Cardiac muscle cell (in vitro differentiated cells and primary cell): Measurements from ENCODE around the gene METAP2. TPM values are rescaled to one million over a fixed set of nuclear protein-coding genes. Genes with fewer than 3 reads are reported as not detected.
A peak's percentile ranks its signal among the peaks of the same experiment; 100 is the strongest.
"Not testable (repeated sequence)": the region's sequence is repeated elsewhere in the genome, so short reads cannot be mapped to it uniquely, and the experiment has no call there.

ENCODE experiments used
- DNase-seq, 2 donors: peaks; one replicate each; pipeline versions ENCODE4 v3.0.0 to v3.0.0-alpha.2; 2010 to 2017; ENCODE audit warnings: low read depth in 1 of 2, low spot score in 1 of 2
- H3K27ac ChIP-seq: fragments of 200-600 bp; sonication (generic); 2 replicates; pipeline ENCODE4 v1.5.1; 2016
- H3K27me3 ChIP-seq: fragments of 200-600 bp; sonication (generic); 2 replicates; pipeline ENCODE4 v1.6.0; 2016; ENCODE audit warnings: control low read depth
- H3K36me3 ChIP-seq: fragments of 200-600 bp; sonication (generic); 2 replicates; pipeline ENCODE4 v1.5.1; 2016; ENCODE audit warnings: control low read depth
- H3K4me1 ChIP-seq: fragments of 200-600 bp; sonication (generic); 2 replicates; pipeline ENCODE4 v1.8.1; 2017; ENCODE audit warnings: low read depth, mild to moderate bottlenecking, mixed run types
- H3K4me3 ChIP-seq: fragments of 200-600 bp; sonication (generic); 2 replicates; pipeline ENCODE4 v1.5.1; 2016; ENCODE audit warnings: mild to moderate bottlenecking
- H3K9me3 ChIP-seq: fragments of 200-600 bp; sonication (generic); 2 replicates; pipeline ENCODE4 v1.5.1; 2017; ENCODE audit warnings: low read depth, mild to moderate bottlenecking, control low read depth
- polyA plus RNA-seq: library from polyadenylated mRNA; unstranded; fragments of >200 nt; fragmentation: Nextera tagmentation; extraction: Ambion mirVana; gene quantifications from 2 replicates; pipeline ENCODE4 v1.2.1, GENCODE V29; 2016
- total RNA-seq: library from RNA; depleted of rRNA; stranded (reverse); fragments of >200 nt; gene quantifications from 2 replicates; pipeline ENCODE4 v1.2.3, GENCODE V29; 2016
- TF ChIP-seq, protein P1 (sequence below): IDR thresholded peaks from 2 replicates; pipeline ENCODE4 v1.5.1; 2012; ENCODE audit warnings: low read depth, mild to moderate bottlenecking, low read length

METAP2 gene
- total and polyA plus RNA-seq, 2 experiments from 2014 or later: 41.1 to 98.8 TPM

DNA sequence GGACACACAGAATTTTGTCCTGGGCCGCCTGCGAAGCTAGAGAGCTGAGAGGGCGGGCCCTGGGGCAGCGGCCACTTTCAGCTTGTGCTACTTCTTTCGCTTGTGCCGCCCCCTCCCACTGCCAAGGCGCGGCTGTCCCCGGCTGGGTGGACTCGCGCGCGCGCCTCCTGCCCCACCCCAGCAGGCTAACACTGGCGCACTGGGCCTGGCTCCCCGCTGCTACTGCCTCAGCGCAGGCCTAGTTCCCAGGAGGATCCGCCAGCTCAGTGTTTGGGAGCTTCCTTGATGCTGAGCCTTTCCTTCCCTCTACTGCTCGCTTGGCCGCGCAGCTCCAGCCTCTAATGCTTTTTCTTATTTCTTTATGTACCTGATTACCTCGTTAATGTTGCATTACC, 27.4 kb upstream of the METAP2 start:
- H3K27ac ChIP-seq: no peak overlapping the region
- no peaks in the 10 kb centered on the region for H3K36me3 ChIP-seq
- no peaks in the 10 kb centered on the region for H3K4me1 ChIP-seq
- no peak overlapping the region for H3K4me3 ChIP-seq
- TF ChIP-seq, protein P1, sequence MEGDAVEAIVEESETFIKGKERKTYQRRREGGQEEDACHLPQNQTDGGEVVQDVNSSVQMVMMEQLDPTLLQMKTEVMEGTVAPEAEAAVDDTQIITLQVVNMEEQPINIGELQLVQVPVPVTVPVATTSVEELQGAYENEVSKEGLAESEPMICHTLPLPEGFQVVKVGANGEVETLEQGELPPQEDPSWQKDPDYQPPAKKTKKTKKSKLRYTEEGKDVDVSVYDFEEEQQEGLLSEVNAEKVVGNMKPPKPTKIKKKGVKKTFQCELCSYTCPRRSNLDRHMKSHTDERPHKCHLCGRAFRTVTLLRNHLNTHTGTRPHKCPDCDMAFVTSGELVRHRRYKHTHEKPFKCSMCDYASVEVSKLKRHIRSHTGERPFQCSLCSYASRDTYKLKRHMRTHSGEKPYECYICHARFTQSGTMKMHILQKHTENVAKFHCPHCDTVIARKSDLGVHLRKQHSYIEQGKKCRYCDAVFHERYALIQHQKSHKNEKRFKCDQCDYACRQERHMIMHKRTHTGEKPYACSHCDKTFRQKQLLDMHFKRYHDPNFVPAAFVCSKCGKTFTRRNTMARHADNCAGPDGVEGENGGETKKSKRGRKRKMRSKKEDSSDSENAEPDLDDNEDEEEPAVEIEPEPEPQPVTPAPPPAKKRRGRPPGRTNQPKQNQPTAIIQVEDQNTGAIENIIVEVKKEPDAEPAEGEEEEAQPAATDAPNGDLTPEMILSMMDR: no peak
- H3K27me3 ChIP-seq: no peaks in the 10 kb centered on the region
- DNase-seq: peak; percentile 62
- no peaks in the 10 kb centered on the region for H3K9me3 ChIP-seq

DNA sequence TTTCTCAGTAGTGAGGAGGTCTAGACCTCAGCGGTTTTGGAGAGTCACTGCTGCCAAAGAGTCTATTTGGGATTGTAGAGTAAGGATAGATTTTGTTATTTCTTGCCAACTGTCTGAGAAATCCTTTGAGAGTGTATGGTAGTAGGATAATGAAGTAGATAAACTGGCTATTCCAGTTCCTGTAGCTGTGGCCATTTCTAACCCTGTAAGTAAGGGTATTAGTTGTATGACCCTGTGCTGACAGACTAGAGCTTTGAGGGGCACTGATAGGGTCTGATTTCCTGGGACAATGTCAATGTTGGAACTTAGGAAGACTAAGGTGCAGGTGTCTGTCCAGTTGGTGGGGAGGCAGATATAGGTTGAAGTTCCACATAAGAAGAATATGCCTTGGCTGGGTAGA, 24.3 kb upstream of the METAP2 start:
- H3K4me3 ChIP-seq, H3K27me3 ChIP-seq, H3K4me1 ChIP-seq, H3K27ac ChIP-seq, H3K36me3 ChIP-seq, H3K9me3 ChIP-seq, DNase-seq: not testable (repeated sequence)

DNA sequence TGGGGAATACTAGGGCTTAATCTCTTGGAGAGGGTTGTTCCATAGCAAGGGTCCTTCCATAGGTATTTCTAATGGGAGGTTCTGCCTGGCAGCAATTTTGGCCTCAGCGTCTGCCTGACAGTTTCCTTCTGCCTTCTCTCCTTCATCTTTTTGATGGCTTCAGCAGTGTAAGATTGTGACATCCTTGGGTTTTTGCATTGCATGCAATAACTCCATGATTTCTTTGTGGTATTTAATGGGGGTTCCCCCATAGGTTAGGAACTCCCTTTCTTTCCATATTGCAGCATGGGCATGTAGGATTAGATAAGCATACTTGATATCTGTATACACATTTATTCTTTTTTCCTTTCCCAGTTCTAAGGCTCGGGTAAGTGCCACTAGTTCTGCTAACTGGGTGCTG, 21.5 kb upstream of the METAP2 start:
- not testable (repeated sequence) for H3K9me3 ChIP-seq, H3K27me3 ChIP-seq, DNase-seq, H3K36me3 ChIP-seq, H3K27ac ChIP-seq, H3K4me3 ChIP-seq, H3K4me1 ChIP-seq

DNA sequence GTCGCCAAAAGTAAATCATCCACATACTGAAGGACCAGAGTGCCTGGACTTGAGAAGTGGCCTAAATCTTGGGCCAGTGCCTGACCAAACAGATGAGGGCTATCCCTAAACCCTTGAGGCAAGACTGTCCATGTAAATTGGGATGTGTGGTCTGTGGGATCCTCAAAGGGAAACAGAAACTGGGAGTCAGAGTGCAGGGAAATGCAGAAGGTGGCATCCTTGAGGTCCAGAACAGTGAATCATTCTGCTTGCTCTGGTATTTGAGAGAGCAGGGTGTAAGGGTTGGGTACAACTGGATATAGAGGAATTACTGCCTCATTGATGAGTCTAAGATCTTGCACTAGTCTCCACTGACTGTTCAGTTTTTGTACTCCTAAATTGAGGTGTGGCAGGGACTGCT, 20.1 kb upstream of the METAP2 start:
- not testable (repeated sequence) for DNase-seq, H3K36me3 ChIP-seq, H3K27ac ChIP-seq, H3K27me3 ChIP-seq, H3K4me1 ChIP-seq, H3K9me3 ChIP-seq, H3K4me3 ChIP-seq

DNA sequence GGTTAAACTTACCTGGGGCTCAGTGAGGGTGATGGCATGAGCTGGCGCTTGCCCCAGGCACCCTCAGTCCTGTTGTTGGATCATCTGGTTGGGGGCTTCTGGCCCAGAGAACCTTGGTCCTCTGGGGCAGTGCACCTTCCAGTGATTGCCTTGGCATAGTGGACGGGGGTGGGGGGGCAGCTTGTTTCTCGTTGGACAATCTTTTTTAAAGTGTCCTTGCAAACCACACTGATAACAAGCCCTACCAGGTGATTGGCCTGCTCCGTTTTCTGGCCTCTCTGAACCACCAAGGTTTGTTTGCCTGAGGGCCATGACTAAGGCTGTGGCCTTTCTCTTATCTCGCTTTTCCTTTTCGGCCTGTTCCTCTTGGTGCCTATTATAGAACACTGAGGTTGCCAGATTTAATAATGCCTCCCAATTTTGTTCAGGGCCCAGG, 19.2 kb upstream of the METAP2 start:
- not testable (repeated sequence) for H3K9me3 ChIP-seq, DNase-seq, H3K36me3 ChIP-seq

DNA sequence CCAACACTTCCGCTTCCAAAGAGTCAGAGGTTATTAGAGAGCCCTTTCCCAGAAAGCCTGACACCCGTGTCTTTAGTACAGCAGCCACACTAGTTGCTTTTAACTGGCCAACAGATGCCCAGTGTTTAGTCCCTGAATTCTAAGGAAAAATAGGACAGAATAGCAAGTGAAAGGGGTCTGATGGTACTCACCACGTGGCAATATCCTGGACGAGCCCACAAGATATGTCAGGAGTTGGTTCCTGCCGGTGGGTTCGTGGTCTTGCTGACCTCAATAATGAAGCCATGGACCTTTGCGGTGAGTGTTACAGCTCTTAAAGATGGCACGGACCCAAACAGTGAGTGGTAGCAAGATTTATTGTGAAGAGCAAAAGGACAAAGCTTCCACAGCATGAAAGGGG, 16.3 kb upstream of the METAP2 start:
- not testable (repeated sequence) for H3K4me1 ChIP-seq, H3K36me3 ChIP-seq, H3K9me3 ChIP-seq, H3K27me3 ChIP-seq, H3K4me3 ChIP-seq, H3K27ac ChIP-seq
- peak; percentile 10 to 28 for DNase-seq

More for the DNA sequence above, 19.2 kb upstream of the METAP2 start:
- not testable (repeated sequence) for H3K27me3 ChIP-seq, H3K4me1 ChIP-seq, H3K27ac ChIP-seq, H3K4me3 ChIP-seq

DNA sequence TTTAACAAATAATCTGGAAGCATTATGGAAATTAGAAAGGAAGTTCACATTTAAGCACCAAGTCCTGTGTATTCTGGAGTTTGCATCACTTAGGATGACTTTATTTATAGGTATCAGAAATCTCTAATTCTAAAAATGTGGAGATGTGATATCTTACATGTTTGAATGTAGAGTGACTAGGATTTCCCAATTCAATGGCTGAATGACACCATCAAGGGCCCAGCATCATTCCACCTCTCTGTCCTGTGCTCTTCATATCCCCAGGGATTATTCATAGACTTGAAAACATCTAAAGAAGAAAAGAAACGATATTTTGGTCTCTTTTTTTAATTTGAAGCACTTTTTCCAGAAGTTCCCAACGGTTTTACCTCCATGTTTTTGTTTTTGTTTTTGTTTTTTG, 15.2 kb upstream of the METAP2 start:
- no peaks in the 10 kb centered on the region for H3K27me3 ChIP-seq
- DNase-seq: no peak
- H3K9me3 ChIP-seq: no peaks in the 10 kb centered on the region
- TF ChIP-seq, protein P1: no peak
- no peak overlapping the region for H3K4me3 ChIP-seq
- H3K36me3 ChIP-seq: no peaks in the 10 kb centered on the region
- no peak overlapping the region for H3K27ac ChIP-seq
- no peaks in the 10 kb centered on the region for H3K4me1 ChIP-seq

DNA sequence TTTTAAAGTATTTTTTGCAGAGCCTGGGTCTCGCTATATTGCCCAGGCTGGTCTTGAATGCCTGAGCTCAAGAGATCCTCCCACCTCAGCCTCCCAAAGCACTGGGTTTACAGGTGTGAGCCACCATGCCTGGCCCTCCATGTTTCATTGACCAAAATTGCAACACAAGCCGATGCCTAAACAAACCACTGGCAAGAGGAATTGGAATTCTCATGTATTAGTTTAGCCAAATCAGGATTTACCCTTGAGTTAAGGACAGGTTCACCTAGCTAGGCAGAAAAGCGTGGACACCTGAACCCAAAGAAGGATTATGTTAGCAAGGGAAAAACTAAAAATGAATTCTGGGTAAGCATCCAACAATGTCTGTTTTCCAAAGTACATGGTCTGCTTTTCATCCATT, 14.6 kb upstream of the METAP2 start:
- no peak overlapping the region for H3K27ac ChIP-seq

More for the DNA sequence above, 14.6 kb upstream of the METAP2 start:
- H3K4me1 ChIP-seq: no peaks in the 10 kb centered on the region
- no peak for DNase-seq
- H3K4me3 ChIP-seq: no peak overlapping the region
- no peaks in the 10 kb centered on the region for H3K9me3 ChIP-seq
- H3K27me3 ChIP-seq: no peaks in the 10 kb centered on the region
- TF ChIP-seq, protein P1: no peak
- H3K36me3 ChIP-seq: no peaks in the 10 kb centered on the region
